Measurements from ENCODE around the gene ZNF613.

DNA sequence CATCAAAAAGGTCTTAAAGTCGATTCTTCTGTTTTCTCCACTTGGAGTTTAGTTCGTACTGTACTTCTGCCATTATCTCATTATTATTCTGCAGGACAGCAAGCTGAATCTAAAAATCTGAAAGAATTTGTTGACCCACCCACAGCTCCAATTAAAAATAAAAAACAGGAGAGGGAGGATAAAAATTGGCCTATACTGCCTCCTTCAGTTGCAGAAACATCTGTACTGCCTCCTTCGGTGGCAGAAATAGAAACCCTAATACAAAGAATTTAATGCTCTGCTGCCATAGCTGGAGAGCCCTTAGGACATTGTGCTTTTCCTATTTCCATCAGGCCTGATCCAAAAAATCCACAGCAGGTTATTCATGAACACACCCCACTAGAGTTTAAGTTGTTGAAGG, 49.6 kb downstream of the ZNF613 start:
- TF ChIP-seq POLR2A (IDR thresholded peaks at IDR 0.05; ENCODE audit: low read depth, low read length) (no peak), POLR2AphosphoS5 (IDR thresholded peaks at IDR 0.05; ENCODE audit: insufficient read depth, low read depth, low read length) (no peak), CTCF (IDR thresholded peaks at IDR 0.05; ENCODE audit: extremely low read depth in 1 of 2, insufficient read depth in 1 of 2, low read depth in 1 of 2, low read length in 2 of 2) (no peak), FOS (IDR thresholded peaks at IDR 0.05; ENCODE audit: borderline replicate concordance, insufficient read depth, low read length) (no peak), MYC (IDR thresholded peaks at IDR 0.05; ENCODE audit: low read depth, low read length) (no peak), EZH2 (IDR thresholded peaks at IDR 0.05; ENCODE audit: borderline replicate concordance, low read depth, low read length, severe bottlenecking) (no peak), GATA2 (IDR thresholded peaks at IDR 0.05; ENCODE audit: insufficient read depth, insufficient read length, low read depth, low read length) (no peak)
- TF ChIP-seq, protein P1, sequence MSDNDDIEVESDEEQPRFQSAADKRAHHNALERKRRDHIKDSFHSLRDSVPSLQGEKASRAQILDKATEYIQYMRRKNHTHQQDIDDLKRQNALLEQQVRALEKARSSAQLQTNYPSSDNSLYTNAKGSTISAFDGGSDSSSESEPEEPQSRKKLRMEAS (IDR thresholded peaks at IDR 0.05; ENCODE audit: insufficient read depth, insufficient read length): no peak

Measured in endothelial cell of umbilical vein (primary cell).